Right lobe of liver (tissue), 6 donors: Measurements from ENCODE around the gene CEMP1. TPM values are rescaled to one million over a fixed set of nuclear protein-coding genes. Genes with fewer than 3 reads are reported as not detected.
A peak's percentile ranks its signal among the peaks of the same experiment; 100 is the strongest.
"Not testable (repeated sequence)": the region's sequence is repeated elsewhere in the genome, so short reads cannot be mapped to it uniquely, and the experiment has no call there.

Experiments
- ATAC-seq, 4 donors: fragments of 200-7000 bp; cut with Tn5 transposase; one replicate each; pipeline ENCODE4 v1.9.1; 2020; ENCODE audit warnings: mild to moderate bottlenecking in 4 of 4, moderate library complexity in 4 of 4
- DNase-seq, 3 donors: peaks; one replicate each; pipeline ENCODE4 v3.0.0-alpha.2; 2020
- H3K27ac ChIP-seq, 3 donors: fragments of 200-600 bp; one replicate each; pipeline ENCODE4 v1.8.0; 2022
- H3K27me3 ChIP-seq, 2 donors: fragments of 200-600 bp; one replicate each; pipeline ENCODE4 v1.8.0; 2022
- H3K36me3 ChIP-seq, 4 donors: fragments of 200-600 bp; sonication (generic) in 1 of 4; one replicate each; pipeline versions ENCODE4 v1.5.1 to v1.8.0; 2017 to 2022; ENCODE audit warnings: control low read depth in 1 of 4
- H3K4me1 ChIP-seq, 4 donors: fragments of 200-600 bp; sonication (generic) in 1 of 4; one replicate each; pipeline versions ENCODE4 v1.5.1 to v1.8.0; 2017 to 2022; ENCODE audit warnings: control low read depth in 1 of 4
- H3K4me3 ChIP-seq, 3 donors: fragments of 200-600 bp; one replicate each; pipeline ENCODE4 v1.8.0; 2022
- H3K9me3 ChIP-seq, 4 donors: fragments of 200-600 bp; sonication (generic) in 1 of 4; one replicate each; pipeline versions ENCODE4 v1.5.1 to v1.8.0; 2017 to 2022; ENCODE audit warnings: control low read depth in 1 of 4
- CTCF ChIP-seq, 4 donors: fragments of 200-600 bp in 3 of 4; fragments of 450-650 bp in 1 of 4; IDR thresholded peaks; one replicate each; pipeline versions ENCODE4 v1.5.1 to v1.8.0; 2016 to 2022; ENCODE audit warnings: antibody characterized with exemption in 4 of 4, mild to moderate bottlenecking in 2 of 4
- POLR2A ChIP-seq: fragments of 450-650 bp; IDR thresholded peaks from one replicate; pipeline ENCODE4 v1.6.1; 2017; ENCODE audit warnings: antibody characterized with exemption, mild to moderate bottlenecking
- WGBS: methylation state at CpG from one replicate; pipeline ENCODE4 v1.1.6; 2018; ENCODE audit warnings: low coverage, low lambda C conversion rate; ENCODE audit not compliant: insufficient coverage; ENCODE audit errors: missing lambda C conversion rate; 5-methylcytosine and 5-hydroxymethylcytosine counted together
- intact Hi-C, 2 donors: fragments of 100-400 bp; cut with DNase I; formaldehyde crosslinking; loops; one replicate each; pipeline versions ENCODE4 v1.11.2 to v1.14.1; 2022
- total RNA-seq, 6 experiments: library from RNA; depleted of rRNA in 2 of 6; stranded (reverse); fragments of >200 nt in 2 of 6; fragmentation: NEBNext Ultra II Directional in 3 of 6; extraction: Animal tissue kit (Norgen Biotek cat#: 25700) in 3 of 6; gene quantifications; one replicate each; pipeline versions ENCODE4 v1.1.0 to v1.2.4, GENCODE V29; 2016 to 2023
- donor health status: DM: no; HTN: yes; CAD: no.
- donor health status: DM: no; HTN: no; CAD: no.
- donor health status: DM: no; HTN: no; CAD: no.
- donor health status: DM: no; HTN: yes; CAD: no.
- donor health status: DM: no; HTN: yes; CAD: no.

CEMP1 gene
- total RNA-seq, 6 experiments from 2014 or later = 0.22 to 0.29 TPM; not detected in 4

DNA sequence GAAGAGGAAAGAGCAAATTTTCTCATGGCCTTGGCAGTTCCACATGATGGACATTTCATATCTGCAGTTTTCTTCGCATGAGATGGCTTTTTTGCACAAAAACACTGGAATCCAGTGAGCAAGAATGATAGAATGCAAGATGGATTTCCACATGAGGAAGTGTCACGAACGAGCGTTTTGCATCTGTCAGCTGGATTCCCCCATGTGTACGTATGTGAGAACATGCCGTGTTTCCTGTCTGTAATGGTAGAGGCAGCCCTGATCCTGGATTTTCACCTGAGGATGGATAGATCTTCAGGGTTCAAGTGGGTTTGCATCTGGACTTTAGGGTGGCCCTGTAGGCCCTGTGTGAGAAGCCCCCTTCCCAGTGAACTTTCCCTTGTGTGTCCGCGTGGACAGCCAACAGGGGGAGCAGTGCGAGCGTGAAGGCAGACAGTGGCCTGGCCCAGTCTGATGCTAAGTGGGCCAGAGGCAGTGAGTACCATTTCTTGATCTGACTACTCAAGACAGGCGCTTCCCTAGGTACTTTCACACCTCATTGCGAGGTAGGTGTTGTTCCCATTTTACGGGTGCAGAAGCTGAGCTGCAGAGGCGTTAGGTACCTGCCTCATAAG is 8.7 kb upstream of the CEMP1 start:
- H3K27ac ChIP-seq, intact Hi-C loops, H3K36me3 ChIP-seq, H3K27me3 ChIP-seq, H3K9me3 ChIP-seq, H3K4me3 ChIP-seq: not testable (repeated sequence)
- DNase-seq (peak; percentile 50 to 55 (median 52)), ATAC-seq (peak in 1 of 4 donors; percentile 3)
- 20% methylated on average over 11 of the region's 14 CpGs for WGBS
- peak; percentile 19 to 53 (median 47) for TF ChIP-seq CTCF (IDR thresholded peaks at IDR 0.05)
- peaks cover 0 to 32% (median 17%) of the 10 kb centered on the region in 4 donors for H3K4me1 ChIP-seq

- intact Hi-C loops, H3K27ac ChIP-seq, H3K27me3 ChIP-seq, H3K9me3 ChIP-seq, H3K36me3 ChIP-seq, ATAC-seq: not testable (repeated sequence)
- Histone ChIP-seq H3K4me1 (peaks cover 0 to 32% (median 17%) of the 10 kb centered on the region in 4 donors), H3K4me3 (peak overlapping the region in 2 of 3 donors; percentile 43 to 69)
- 44% methylated on average over 20 of the region's 24 CpGs for WGBS
- DNase-seq = peak in 1 of 3 donors; percentile 13
These were observed 8.1 kb upstream of the CEMP1 start for GRCh38 chr16:2539192-2539844.

GRCh38 chr16:2537451-2538379 is 6.5 kb upstream of the CEMP1 start, which contains the start of gene PDPK1:
TSS of gene PDPK1 (plus strand) at chr16:2538021. CDS start at chr16:2538113, 92 bp downstream.
- Histone ChIP-seq H3K36me3 (no peaks in the 10 kb centered on the region), H3K4me1 (peaks cover 0 to 35% (median 17%) of the 10 kb centered on the region in 4 donors), H3K9me3 (no peaks in the 10 kb centered on the region), H3K27me3 (no peaks in the 10 kb centered on the region), H3K4me3 (peak within 1 kb of the TSS; percentile 51 to 70 (median 60)), H3K27ac (peak within 1 kb of the TSS in 2 of 3 donors; percentile 47 to 79)
- DNase-seq (peak; percentile 96 to 97 (median 96)), ATAC-seq (peak; percentile 82 to 93 (median 88))
- WGBS = 2% methylated on average over 19 of the region's 126 CpGs
- intact Hi-C loops = no loop called here
- TF ChIP-seq CTCF (IDR thresholded peaks at IDR 0.05) (no peak), POLR2A (peak; percentile 45)

DNA sequence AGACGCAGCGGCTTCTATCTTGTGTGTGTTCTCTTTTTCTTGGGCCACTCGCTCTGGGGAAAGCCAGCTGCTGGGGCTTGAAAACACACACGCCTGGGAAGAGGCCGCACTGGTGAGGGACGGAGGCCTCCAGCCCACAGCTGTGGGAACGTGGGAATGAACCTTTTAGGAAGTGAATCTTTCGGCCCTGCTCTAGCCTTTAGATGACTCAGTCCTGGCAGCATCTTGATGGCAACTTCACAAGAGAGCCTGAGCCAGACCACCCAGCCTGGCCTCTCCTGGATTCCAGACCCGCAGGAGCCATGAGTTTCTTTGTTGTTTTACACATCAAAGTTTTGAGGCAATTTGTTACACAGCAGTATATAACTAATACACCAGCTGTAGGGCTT is 4.4 kb upstream of the CEMP1 start:
- no peak for ATAC-seq
- WGBS = 76% methylated on average over 6 of the region's 9 CpGs
- Histone ChIP-seq H3K36me3 (no peaks in the 10 kb centered on the region), H3K4me3 (no peak overlapping the region), H3K27me3 (no peaks in the 10 kb centered on the region), H3K27ac (peak overlapping the region in 1 of 3 donors; percentile 28), H3K4me1 (peaks cover 0 to 28% (median 11%) of the 10 kb centered on the region in 4 donors), H3K9me3 (no peaks in the 10 kb centered on the region)
- TF ChIP-seq POLR2A = no peak
- no peak for TF ChIP-seq CTCF (IDR thresholded peaks at IDR 0.05)
- intact Hi-C loops = no loop called here
- DNase-seq = peak; percentile 19 to 47 (median 42)

DNA sequence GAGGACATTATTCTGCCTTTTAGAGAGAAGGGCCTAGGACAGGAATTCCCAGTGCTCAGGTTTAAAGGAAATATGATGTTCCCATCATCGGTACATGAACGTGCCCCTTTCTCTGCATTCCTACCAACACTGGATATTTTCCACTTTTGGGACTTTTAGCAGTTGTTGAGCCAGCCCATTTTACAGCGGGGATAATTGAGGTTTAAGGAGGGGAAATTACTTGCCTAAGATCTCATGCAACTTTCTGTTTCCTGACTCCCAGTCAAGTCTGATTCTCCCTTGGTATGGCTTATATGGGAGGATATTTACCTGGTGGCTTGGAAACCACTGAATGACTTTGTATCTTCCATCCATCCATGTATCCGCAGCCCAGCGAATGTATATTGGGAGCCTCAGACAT is 3.1 kb upstream of the CEMP1 start:
- H3K9me3 ChIP-seq, H3K27me3 ChIP-seq, ATAC-seq, intact Hi-C loops, H3K4me3 ChIP-seq, H3K36me3 ChIP-seq, H3K27ac ChIP-seq, DNase-seq: not testable (repeated sequence)
- H3K4me1 ChIP-seq = peaks cover 0 to 22% (median 4%) of the 10 kb centered on the region in 4 donors
- 81% methylated on average over 5 of the region's 5 CpGs for WGBS
